Neural cell (in vitro differentiated cells): ENCODE results near the gene IFT52. TPM values are rescaled to one million over a fixed set of nuclear protein-coding genes. Genes with fewer than 3 reads are reported as not detected.
A peak's percentile ranks its signal among the peaks of the same experiment; 100 is the strongest.

Experiments used
- H2AFZ ChIP-seq: fragments of 200-600, 300-800 bp; sonication (generic), shearing (Covaris generic); 2 replicates; pipeline ENCODE4 v1.6.0; 2014; ENCODE audit warnings: low read depth, mild to moderate bottlenecking, antibody characterized with exemption, low read length, moderate library complexity
- H3F3A ChIP-seq: fragments of 200-600 bp; shearing (Covaris generic); 2 replicates; pipeline ENCODE4 v1.6.1; 2016; ENCODE audit warnings: mild to moderate bottlenecking, moderate library complexity, mixed read lengths, antibody characterized with exemption, low read length; ENCODE audit not compliant: insufficient read depth, poor library complexity, severe bottlenecking
- H3K27ac ChIP-seq: fragments of 200-600, 300-800 bp; sonication (generic), shearing (Covaris generic); 2 replicates; pipeline ENCODE4 v1.5.1; 2014; ENCODE audit warnings: mild to moderate bottlenecking, low read length, moderate library complexity
- H3K27me3 ChIP-seq: fragments of 300-800, 200-600 bp; sonication (generic), shearing (Covaris generic); 2 replicates; pipeline ENCODE4 v1.6.0; 2014; ENCODE audit warnings: mild to moderate bottlenecking, low read depth, low read length, moderate library complexity; ENCODE audit not compliant: insufficient read depth
- H3K36me3 ChIP-seq: fragments of 300-800, 200-600 bp; sonication (generic), shearing (Covaris generic); 2 replicates; pipeline ENCODE4 v1.5.1; 2014; ENCODE audit warnings: mild to moderate bottlenecking, antibody characterized with exemption, low read length, moderate library complexity; ENCODE audit not compliant: insufficient read depth
- H3K4me2 ChIP-seq: fragments of 300-800, 200-600 bp; sonication (generic), shearing (Covaris generic); 2 replicates; pipeline ENCODE4 v1.6.0; 2014; ENCODE audit warnings: mild to moderate bottlenecking, low read length
- H3K4me3 ChIP-seq: fragments of 300-800, 200-600 bp; sonication (generic), shearing (Covaris generic); 2 replicates; pipeline ENCODE4 v1.5.1; 2014; ENCODE audit warnings: mild to moderate bottlenecking, low read length, moderate library complexity
- H3K79me2 ChIP-seq: fragments of 200-600 bp; shearing (Covaris generic); replicated peaks from 2 replicates; pipeline ENCODE4 v1.6.0; 2014; ENCODE audit warnings: mild to moderate bottlenecking, low read length, moderate library complexity; ENCODE audit not compliant: insufficient read depth
- H3K9ac ChIP-seq: fragments of 300-800, 200-600 bp; sonication (generic), shearing (Covaris generic); 2 replicates; pipeline ENCODE4 v1.6.1; 2016; ENCODE audit warnings: mild to moderate bottlenecking, low read length, mixed read lengths
- H3K9me2 ChIP-seq: fragments of 200-600 bp; shearing (Covaris generic); 2 replicates; pipeline ENCODE4 v1.6.1; 2016; ENCODE audit warnings: mild to moderate bottlenecking, low read length, mixed read lengths; ENCODE audit not compliant: insufficient read depth
- H3K9me3 ChIP-seq: fragments of 200-600, 300-800 bp; sonication (generic), shearing (Covaris generic); 2 replicates; pipeline ENCODE4 v1.6.1; 2016; ENCODE audit warnings: mild to moderate bottlenecking, mixed run types, low read length, moderate library complexity, mixed read lengths
- H4K20me1 ChIP-seq: fragments of 200-600 bp; shearing (Covaris generic); 2 replicates; pipeline ENCODE4 v1.6.1; 2016; ENCODE audit warnings: mild to moderate bottlenecking, mixed run types; ENCODE audit not compliant: insufficient read depth
- EP300 ChIP-seq: fragments of 450-650 bp; conservative IDR thresholded peaks from 2 replicates; pipeline ENCODE4 v1.6.1; 2014; ENCODE audit warnings: antibody characterized with exemption, mild to moderate bottlenecking, moderate library complexity; ENCODE audit not compliant: poor library complexity, severe bottlenecking
- EZH2 ChIP-seq: fragments of 200-600, 300-800 bp; shearing (Covaris generic), sonication (generic); IDR thresholded peaks from 2 replicates; pipeline ENCODE4 v1.6.1; 2014; ENCODE audit warnings: antibody characterized with exemption, low read length, borderline replicate concordance, mild to moderate bottlenecking; ENCODE audit not compliant: insufficient read depth, poor library complexity, severe bottlenecking
- MXI1 ChIP-seq: fragments of 450-650 bp; conservative IDR thresholded peaks from 2 replicates; pipeline ENCODE4 v1.6.1; 2014; ENCODE audit warnings: antibody characterized with exemption, mild to moderate bottlenecking; ENCODE audit not compliant: poor library complexity, severe bottlenecking
- POLR2AphosphoS5 ChIP-seq: IDR thresholded peaks from 2 replicates; pipeline ENCODE4 v1.6.1; 2012
- RAD21 ChIP-seq: fragments of 450-650 bp; conservative IDR thresholded peaks from 2 replicates; pipeline ENCODE4 v1.6.1; 2014; ENCODE audit warnings: antibody characterized with exemption, mild to moderate bottlenecking, moderate library complexity
- SMC3 ChIP-seq: fragments of 450-650 bp; conservative IDR thresholded peaks from 2 replicates; pipeline ENCODE4 v1.6.1; 2014; ENCODE audit warnings: antibody characterized with exemption, mild to moderate bottlenecking, moderate library complexity; ENCODE audit not compliant: poor library complexity
- TAF1 ChIP-seq: IDR thresholded peaks from 2 replicates; pipeline ENCODE4 v1.6.1; 2012; ENCODE audit warnings: low read depth
- polyA plus RNA-seq: library from polyadenylated mRNA; depleted of rRNA; stranded (reverse); fragments of >200 nt; gene quantifications from 2 replicates; pipeline ENCODE4 v1.2.3, GENCODE V29; 2014
- TF ChIP-seq, protein P1 (sequence below): fragments of 450-650 bp; IDR thresholded peaks from 2 replicates; pipeline ENCODE4 v1.5.1; 2014; ENCODE audit warnings: antibody characterized with exemption, mild to moderate bottlenecking, moderate library complexity; ENCODE audit not compliant: poor library complexity, severe bottlenecking
- TF ChIP-seq, protein P2 (sequence below): IDR thresholded peaks from 2 replicates; pipeline ENCODE4 v1.6.1; 2012; ENCODE audit warnings: borderline replicate concordance

The IFT52 gene
- polyA plus RNA-seq, 1 donor from 2014 or later = 144 TPM

DNA sequence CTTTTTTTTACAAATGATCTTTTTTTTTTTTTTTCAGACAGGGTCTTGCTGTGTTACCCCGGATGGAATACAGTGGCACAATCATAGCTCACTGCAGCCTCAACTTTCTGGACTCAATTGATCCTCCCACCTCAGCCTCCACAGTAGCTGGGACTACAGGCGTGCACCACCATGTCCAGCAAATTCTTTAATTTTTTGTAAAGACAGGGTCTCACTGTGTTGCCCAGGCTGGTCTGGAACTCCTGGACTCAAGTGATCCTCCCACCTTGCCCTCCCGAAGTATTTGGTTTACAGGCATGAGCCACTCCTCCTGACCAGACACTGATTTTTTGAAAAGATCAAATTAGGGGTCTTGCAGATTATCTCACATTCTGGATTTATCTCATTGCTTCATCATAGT, 65.2 kb downstream of the IFT52 start:
- no peak overlapping the region for H3K4me3 ChIP-seq
- H3K27ac ChIP-seq = no peak overlapping the region
- H3K4me2 ChIP-seq = no peak overlapping the region
- H2AFZ ChIP-seq = no peak overlapping the region
- no peaks in the 10 kb centered on the region for H4K20me1 ChIP-seq
- H3K36me3 ChIP-seq = no peaks in the 10 kb centered on the region
- H3F3A ChIP-seq = no peaks in the 10 kb centered on the region
- H3K9ac ChIP-seq = no peak overlapping the region
- H3K79me2 ChIP-seq = no peaks in the 10 kb centered on the region
- H3K9me2 ChIP-seq = no peaks in the 10 kb centered on the region
- TF ChIP-seq TAF1 = no peak
- TF ChIP-seq POLR2AphosphoS5 = no peak
- no peak for TF ChIP-seq RAD21
- TF ChIP-seq EZH2 = no peak
- TF ChIP-seq, protein P1, sequence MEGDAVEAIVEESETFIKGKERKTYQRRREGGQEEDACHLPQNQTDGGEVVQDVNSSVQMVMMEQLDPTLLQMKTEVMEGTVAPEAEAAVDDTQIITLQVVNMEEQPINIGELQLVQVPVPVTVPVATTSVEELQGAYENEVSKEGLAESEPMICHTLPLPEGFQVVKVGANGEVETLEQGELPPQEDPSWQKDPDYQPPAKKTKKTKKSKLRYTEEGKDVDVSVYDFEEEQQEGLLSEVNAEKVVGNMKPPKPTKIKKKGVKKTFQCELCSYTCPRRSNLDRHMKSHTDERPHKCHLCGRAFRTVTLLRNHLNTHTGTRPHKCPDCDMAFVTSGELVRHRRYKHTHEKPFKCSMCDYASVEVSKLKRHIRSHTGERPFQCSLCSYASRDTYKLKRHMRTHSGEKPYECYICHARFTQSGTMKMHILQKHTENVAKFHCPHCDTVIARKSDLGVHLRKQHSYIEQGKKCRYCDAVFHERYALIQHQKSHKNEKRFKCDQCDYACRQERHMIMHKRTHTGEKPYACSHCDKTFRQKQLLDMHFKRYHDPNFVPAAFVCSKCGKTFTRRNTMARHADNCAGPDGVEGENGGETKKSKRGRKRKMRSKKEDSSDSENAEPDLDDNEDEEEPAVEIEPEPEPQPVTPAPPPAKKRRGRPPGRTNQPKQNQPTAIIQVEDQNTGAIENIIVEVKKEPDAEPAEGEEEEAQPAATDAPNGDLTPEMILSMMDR = no peak
- no peak for TF ChIP-seq EP300
- TF ChIP-seq SMC3 = no peak
- TF ChIP-seq MXI1 = no peak
- TF ChIP-seq, protein P2, sequence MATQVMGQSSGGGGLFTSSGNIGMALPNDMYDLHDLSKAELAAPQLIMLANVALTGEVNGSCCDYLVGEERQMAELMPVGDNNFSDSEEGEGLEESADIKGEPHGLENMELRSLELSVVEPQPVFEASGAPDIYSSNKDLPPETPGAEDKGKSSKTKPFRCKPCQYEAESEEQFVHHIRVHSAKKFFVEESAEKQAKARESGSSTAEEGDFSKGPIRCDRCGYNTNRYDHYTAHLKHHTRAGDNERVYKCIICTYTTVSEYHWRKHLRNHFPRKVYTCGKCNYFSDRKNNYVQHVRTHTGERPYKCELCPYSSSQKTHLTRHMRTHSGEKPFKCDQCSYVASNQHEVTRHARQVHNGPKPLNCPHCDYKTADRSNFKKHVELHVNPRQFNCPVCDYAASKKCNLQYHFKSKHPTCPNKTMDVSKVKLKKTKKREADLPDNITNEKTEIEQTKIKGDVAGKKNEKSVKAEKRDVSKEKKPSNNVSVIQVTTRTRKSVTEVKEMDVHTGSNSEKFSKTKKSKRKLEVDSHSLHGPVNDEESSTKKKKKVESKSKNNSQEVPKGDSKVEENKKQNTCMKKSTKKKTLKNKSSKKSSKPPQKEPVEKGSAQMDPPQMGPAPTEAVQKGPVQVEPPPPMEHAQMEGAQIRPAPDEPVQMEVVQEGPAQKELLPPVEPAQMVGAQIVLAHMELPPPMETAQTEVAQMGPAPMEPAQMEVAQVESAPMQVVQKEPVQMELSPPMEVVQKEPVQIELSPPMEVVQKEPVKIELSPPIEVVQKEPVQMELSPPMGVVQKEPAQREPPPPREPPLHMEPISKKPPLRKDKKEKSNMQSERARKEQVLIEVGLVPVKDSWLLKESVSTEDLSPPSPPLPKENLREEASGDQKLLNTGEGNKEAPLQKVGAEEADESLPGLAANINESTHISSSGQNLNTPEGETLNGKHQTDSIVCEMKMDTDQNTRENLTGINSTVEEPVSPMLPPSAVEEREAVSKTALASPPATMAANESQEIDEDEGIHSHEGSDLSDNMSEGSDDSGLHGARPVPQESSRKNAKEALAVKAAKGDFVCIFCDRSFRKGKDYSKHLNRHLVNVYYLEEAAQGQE = no peak
- H3K27me3 ChIP-seq = no peaks in the 10 kb centered on the region
- no peaks in the 10 kb centered on the region for H3K9me3 ChIP-seq

DNA sequence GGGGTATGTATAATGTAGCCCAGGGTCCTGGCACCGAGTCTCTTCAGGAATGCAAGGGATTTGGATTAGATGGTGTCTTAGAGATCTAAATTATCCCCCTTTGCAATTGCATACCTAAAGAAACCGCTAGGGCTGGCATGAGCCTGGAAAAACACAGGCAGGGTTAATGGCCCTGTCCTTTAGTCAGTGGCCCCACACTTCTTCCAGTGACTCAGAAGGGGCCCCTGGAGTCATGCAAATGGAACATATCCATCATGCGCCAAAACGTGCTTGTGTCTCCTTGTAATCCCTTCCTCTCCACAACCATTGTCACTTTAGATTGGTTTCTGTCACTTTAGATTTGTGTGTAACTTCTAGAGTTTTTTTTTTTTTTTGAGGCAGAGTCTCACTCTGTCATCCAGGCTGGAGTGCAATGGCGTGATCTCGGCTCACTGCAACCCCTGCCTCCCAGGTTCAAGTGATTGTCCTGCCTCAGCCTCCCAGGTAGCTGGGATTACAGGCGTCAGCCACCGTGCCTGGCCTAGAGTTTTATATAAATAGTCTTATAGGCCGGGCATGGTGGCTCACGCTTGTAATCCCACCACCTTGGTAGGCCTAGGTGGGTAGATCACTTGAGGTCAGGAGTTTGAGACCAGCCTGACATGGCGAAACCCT, 67.5 kb downstream of the IFT52 start:
- Histone ChIP-seq H3K4me3 (peak overlapping the region; percentile 75), H4K20me1 (no peaks in the 10 kb centered on the region), H3K36me3 (no peaks in the 10 kb centered on the region), H3K9me3 (no peaks in the 10 kb centered on the region), H3K9ac (peak overlapping the region; percentile 74), H3K27me3 (no peaks in the 10 kb centered on the region), H3K27ac (no peak overlapping the region), H2AFZ (peak overlapping the region; percentile 98), H3K9me2 (no peaks in the 10 kb centered on the region), H3F3A (no peaks in the 10 kb centered on the region), H3K79me2 (no peaks in the 10 kb centered on the region), H3K4me2 (peak overlapping the region; percentile 99)
- TF ChIP-seq POLR2AphosphoS5 = no peak
